GM04503 (cell line): ENCODE data around the gene CES3.

Experiments
- DNase-seq: peaks from one replicate; pipeline ENCODE4 v3.0.0-alpha.2; 2012; ENCODE audit warnings: low read depth

CES3 gene, protein sequence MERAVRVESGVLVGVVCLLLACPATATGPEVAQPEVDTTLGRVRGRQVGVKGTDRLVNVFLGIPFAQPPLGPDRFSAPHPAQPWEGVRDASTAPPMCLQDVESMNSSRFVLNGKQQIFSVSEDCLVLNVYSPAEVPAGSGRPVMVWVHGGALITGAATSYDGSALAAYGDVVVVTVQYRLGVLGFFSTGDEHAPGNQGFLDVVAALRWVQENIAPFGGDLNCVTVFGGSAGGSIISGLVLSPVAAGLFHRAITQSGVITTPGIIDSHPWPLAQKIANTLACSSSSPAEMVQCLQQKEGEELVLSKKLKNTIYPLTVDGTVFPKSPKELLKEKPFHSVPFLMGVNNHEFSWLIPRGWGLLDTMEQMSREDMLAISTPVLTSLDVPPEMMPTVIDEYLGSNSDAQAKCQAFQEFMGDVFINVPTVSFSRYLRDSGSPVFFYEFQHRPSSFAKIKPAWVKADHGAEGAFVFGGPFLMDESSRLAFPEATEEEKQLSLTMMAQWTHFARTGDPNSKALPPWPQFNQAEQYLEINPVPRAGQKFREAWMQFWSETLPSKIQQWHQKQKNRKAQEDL

DNA sequence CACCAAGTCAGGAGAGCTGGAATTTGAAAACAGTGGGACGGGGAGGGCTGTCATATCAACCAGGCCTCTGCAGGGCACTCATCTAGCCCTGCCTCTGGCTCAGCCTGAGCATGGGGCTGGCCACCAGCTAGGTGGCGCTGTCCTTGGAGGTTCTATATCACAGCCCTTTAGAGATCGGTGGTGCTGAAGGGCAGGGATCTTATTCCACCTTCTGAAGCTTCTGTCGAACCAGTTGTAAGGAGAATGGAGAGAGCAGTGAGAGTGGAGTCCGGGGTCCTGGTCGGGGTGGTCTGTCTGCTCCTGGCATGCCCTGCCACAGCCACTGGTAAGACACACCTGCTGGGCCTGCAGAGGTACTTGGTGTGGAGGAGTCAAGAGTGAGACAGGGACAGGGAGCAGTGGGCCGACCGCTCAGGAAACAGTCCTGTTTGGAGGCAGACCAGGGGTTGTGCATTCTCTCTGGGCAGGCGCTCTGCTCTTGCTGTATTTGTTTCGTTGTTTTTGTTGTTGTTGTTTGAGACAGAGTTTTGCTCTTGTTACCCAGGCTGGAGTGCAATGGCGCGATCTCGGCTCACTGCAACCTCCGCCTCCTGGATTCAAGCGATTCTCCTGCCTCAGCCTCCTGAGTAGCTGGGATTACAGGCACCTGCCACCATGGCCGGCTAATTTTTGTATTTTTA, at the start of gene CES3:
Gene CES3, plus strand, starts transcription at position 202 of the 680 bp plus-strand sequence. Its CDS starts 42 bp downstream, at position 244.
- DNase-seq: no peak

DNA sequence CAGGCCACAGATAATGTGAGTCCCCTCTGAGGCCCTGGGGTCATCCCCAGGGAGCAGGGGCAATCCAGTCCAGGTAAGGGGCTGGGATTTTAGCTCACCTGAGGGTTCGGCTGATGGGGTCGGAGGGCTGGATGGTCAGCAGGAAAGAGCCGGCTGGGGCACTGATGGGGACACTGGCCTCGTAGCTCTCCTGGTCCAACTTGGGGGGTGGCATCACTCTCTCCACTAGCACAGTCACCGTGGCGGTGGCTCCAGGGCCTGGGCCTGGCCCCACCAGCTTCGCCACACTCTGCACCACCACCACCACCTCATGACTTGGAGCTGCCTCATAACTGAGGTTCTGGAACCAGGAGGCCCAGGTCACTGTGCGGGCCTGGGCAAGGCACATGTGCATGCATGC, 49.3 kb upstream of the CES3 start:
- DNase-seq: no peak

DNA sequence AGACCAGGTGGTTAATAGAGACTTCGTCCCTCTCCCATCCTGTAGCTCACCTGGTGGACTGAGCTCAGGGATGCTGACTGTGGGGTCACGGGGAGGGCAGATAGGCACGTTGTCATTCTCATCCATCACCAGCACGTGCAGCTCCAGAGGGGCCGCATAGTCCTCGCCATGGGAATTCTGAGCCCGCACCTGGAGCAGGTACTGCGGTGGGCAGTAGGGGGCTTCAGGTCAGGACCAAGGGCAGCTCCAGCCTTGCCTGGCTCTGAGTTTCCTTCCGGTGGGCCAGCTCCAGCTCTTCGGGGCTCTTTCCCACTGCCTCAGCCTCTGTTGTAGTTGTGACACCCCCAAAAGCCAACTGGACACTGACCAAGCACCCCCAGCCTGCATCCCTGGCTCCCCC, 48.0 kb upstream of the CES3 start:
- no peak for DNase-seq

DNA sequence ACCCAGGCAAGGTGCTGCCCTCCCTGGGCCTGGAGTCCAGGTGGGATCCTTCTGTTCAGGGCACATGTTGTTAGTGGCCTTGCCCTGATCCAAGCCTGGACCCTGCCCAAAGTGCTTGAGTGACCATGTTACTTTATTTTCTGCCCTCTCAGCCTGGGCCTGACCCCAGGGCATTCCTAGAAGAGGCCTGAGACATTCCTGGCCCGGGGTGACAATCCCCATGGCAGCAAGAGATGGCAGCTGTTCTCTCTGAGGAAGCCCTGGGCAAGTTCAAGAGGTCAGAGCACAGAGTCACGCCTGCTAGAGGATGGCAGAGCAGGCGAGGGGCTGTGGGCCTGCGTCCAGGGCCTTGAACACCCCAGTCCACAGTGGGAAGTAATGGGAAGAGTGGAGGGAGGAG, 47.4 kb upstream of the CES3 start:
- no peak for DNase-seq

DNA sequence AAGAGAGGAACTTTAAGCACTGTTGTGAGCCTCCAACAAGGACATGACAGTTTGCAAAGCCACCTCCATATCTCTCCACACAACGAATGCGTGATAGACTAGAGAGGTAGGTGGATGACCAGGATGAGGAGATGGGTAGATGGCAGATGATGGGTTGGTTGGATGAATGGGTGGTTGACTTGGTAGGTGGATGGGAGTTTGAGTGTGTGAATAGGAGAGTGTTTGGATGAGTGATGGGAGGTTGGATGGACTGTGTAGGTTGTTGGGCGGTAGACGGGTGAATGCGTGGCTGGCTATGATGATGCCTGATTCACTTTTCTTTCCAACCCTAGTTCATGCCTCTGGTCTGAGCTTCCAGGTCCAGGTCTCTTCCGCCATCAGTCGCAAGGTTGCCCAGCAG, 46.5 kb upstream of the CES3 start:
- DNase-seq: no peak

DNA sequence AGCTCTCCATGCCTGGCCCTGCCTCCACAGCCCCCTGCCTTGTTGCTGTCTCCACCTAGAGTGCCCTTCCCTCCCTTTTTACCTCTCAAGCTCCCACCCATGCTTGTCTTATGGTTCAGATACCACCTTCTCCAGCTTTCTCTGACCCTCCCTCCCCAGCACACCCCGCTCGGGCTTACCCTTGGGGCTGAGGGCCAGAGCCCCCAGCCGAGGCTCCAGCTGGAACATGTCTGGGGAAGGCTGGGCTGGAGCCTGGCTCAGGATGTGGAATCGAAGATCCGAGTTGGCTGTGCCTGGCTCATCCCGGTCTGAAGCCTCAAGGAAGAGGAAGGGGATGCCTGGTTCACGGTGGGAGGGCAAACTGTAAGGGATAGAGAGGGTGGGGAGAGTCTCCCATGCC, 46.0 kb upstream of the CES3 start:
- no peak for DNase-seq

DNA sequence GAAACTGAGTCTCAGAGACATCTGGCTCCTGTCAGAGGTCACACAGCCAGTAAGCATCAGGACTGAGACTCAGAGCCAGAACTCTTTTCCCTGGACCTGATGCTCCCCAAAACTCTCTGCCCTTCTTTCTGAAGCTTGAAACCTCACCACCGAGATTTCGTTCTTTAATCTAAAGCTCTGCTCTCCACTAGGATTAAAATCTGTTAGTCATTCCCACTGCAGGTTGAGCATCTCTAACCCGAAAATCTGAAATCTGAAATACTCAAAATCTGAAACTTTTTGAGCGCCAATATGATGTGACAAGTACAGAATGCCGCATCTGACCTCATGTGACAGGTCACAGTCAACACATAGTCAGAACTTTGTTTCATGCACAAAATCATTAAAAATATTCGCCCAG, 44.5 kb upstream of the CES3 start:
- DNase-seq: no peak

DNA sequence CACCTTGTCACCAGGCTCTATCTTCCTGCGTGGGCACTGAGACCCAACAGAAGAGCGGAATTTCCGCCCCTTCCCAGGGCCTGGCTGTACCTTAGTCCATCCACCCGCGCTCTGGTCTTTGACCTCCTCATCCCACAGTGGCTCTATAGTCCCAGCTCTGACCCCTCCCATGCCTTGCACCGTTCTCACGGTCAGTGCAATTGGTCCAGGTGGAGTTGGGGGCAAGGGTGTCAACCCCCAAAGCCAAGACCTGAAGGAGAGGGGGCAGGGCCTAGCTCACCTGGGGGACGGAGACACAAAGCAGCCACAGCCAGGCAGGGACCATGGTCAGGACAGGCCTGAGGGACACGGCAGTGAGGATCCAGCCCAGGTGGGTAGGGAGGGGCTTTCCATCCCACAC, 43.3 kb upstream of the CES3 start:
- DNase-seq: no peak

DNA sequence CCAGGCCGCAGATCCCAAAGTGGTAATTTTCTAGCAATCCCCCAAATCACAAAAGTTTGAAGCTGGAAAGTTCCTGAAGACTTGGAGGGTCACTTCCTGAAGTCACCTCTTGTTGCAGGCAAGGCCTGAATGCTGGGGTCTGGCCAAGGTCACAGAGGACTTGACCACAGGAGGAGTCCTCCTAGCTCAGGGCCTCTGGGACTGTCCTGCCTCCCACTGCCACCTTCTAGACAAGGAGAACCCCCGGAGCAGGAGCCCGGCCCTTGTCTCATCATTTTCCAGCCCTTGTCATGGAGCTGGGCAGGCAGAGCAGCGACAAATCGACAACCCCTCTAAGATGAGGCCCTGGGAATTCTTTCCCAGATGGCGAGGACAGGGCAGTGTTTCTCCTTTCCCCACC, 42.7 kb upstream of the CES3 start:
- no peak for DNase-seq

DNA sequence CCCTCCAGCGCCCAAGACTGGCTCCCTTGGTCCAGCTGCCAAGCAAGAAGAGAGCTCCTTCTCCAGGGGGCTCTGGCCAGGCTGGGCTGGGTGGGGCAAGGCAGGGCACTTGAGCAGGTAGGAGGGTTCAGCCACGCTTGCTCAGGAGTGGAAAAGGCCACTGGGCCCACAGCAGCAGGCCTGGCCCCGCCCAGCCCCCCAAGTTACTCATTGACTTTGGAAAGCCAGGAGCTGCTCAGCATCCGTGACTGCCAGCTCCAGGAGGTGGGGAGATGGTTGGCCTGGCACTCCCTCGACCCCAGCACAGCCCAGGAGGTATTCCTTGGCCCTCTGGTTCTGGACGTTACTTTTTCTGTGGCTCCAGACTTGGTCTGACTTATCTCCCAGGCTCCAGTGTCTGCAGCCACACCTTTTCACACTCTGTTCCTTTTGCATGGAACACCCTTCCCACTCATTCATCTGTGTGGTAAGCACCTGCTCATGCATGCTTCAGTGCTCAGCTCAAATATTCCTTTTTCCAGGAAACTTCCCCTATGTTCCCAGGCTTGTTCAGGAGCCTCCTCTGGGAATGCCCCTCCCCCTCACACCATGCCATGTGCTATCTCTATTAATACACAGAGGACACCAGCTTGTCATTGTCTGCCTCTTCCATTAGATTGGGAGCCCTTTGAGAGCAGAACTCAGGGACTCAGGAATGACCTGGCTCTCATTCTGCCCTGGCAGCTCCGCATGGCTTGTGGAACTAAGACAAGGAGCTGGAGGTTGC, 42.1 kb upstream of the CES3 start, which contains the start of gene CDH16:
Gene CDH16, minus strand, starts transcription at position 83 of the 766 bp plus-strand sequence. CDS start 820 bp downstream, outside the sequence.
- no peak for DNase-seq

DNA sequence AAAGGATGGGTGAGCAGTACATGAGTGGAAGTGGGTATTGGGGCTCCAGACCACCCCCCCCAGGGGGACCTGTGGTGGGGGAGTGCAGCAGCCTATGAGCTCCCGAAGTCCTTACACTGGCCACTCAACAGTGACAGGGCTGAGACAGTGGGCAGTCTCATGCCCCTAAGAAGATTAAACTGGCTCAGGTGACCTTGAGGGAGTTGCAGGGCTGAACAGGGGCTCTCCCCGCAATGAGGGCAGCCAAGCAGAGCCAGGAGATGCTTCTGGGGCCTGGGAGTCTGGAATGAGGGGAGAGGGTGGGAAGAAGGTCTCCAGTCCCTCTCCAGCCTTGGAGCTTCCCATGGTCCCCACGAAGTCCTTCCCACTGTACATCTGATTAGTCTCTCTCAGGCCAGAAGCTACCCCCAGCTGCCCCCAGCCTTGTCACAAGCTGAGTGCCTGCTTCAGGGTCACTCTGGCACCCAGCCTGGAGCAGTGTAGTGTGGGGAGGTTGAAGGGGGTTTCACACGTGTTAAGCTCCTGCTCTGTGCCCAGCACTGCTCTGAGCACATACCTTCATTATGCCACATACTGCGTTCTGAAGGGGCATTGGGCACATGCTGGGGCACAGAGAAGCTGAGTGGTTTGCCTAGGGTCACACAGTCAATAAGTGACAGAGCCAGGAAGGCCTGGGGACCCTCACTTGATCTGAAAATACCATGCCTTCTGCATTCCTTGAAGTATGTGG, 41.3 kb upstream of the CES3 start:
- DNase-seq: no peak

DNA sequence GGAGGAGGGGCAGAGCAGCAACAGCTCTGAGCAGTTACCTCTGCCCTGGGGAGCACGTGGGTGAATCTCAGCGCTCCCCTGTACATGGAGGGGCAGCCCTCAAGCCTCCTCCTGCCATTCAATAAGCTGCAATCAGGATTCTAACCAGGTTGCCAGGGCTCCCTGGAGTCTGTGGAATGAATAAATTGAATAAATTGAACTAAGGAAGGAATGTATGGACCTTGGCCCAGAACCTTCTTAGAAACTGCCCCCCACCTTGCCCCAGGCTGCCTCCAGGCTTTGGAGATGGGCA, 40.8 kb upstream of the CES3 start:
- no peak for DNase-seq

DNA sequence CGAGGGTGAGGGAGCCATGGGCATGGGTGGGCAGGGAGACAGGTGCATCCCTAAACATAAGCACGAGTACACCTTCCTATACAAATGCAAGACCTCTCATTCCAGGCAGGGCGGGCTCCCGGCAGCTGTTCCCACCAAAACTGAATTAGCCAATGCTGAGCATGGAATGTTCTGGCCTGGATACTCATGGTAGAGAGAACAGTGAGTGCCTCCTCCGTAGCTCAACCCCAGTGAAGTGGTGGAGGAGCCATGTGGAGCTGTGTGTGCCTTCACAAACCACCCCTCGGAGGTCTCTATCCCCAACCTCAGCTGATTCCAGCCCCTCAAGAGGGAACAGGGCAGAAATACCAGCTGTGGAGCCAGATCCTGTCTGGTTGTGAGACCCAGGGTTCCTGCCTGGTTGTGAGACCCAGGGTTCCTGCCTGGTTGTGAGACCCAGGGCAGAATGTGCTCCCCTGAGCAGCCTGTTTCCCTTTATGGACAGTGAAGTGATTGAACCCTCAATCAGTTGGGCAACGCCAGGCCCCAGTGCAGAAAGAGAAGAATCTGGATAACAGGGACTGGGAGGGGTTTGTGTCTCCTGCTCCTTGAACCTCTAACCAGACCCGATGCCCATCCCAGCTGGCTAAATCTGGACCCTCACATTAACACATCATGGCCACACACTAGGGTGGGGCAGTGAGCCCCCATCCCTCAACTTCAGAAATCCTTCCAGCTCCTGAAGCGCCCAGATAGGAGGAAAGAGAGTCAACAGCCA, 40.0 kb upstream of the CES3 start:
- no peak for DNase-seq

DNA sequence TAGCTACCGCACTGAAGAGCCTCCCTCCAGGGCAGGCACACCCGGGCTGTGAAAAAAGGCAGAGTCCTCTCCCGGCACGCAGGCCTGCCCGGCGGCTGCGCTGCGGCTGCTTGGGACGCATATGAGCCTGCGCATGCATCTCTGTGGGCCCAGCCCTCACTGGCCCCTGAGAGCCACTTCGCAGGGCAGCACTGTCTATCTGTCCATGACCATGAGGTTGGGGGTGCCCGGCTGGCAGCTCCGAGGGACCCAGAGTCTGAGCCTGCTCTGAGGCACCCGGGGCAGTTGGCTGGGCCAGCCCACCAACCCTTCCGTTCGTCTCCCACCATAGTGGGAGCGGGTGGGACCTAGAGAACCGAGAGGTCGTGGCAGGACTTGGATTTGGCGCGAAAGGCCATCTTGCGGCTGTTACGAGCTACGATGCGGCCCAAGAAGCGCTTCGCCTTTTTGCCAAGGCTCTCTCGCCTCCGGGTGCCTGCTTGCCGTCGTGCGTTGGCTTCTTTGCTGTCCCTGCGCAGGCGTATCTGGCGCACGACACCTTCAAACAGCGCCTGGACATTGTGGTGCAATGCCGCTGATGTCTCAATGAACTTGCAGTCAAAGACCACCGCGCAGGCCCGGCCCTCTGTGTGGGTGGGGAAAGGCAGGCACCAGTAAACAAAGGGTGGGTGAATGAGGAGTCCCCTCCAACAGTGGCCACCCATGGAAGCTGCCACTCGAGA, 39.2 kb upstream of the CES3 start:
- no peak for DNase-seq

DNA sequence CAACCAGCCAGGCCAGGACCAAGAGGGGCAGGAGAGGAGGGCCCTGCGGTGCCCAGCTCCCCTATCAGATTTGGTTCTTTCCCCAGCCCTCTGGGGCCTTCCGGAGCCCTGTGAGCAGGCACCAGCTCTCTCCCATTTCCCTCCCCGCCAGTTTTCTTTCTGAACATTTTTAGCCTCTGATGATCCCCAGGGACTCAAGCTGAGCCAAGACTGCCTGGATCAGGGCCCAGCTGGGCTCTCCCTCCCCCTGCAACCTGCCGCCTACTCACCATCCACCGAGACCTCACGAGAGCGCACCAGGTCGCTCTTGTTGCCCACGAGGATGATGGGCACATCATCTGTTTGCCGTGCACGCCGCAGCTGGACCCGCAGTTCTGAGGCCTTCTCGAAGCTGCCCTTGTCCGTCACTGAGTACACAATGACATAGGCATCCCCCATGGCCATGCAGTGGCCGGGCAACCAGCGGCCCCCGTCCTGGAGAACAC, 37.8 kb upstream of the CES3 start:
- no peak for DNase-seq

DNA sequence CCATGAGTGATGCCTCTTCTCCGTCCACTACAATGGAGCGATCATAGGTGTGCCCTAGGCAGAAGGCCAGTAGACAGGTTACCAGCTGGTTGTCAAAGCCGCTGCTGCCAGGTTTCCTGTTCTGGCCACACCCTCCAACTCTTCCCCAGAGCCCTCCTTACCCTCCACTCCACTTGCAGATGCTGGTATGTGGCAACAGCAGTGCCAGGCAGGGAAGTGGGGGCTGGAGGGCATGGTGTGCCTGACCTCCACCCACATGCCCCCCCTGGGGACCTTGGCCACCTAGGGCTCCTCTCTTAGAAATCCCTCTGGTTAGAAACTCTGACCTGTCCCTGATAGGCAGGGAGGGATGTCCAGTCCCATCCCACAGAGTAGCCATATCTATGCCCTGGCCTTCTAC, 37.2 kb upstream of the CES3 start:
- DNase-seq: no peak

DNA sequence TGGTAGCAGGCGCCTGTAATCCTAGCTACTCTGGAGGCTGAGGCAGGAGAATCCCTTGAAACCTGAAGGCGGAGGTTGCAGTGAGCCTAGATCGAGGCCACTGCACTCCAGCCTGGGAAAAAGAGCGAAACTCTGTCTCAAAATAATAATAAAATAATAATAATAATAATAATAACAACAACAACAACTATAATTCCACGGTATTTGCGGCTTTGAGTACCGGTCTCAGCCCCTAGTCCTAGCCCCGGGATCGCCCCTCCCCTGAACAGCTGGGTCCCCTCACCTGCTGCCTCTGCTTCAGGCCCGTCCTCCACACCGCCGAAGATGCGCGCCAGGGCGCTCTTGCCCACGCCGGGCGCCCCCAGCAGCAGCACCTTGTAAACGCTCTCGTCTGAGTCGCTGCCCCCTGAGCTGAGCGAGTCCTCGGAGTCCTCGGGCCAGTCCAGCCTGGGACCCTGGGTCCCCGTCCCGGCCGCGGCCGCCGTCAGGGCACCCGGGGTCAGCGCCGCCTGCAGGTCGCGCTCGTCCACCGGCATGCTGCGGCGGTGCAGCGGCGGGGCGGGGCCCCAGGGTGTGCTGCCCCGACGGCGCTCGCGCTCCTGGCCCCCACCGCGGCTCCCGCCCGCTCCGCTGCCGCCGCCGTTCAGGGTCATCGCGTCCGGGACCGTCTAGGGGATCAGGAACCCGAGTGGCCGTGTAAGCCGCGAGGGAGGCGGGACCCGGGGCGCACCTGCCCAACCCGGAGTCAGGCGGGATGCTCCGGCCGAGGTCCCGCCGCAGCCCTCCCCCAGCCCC, 36.3 kb upstream of the CES3 start:
- no peak for DNase-seq

DNA sequence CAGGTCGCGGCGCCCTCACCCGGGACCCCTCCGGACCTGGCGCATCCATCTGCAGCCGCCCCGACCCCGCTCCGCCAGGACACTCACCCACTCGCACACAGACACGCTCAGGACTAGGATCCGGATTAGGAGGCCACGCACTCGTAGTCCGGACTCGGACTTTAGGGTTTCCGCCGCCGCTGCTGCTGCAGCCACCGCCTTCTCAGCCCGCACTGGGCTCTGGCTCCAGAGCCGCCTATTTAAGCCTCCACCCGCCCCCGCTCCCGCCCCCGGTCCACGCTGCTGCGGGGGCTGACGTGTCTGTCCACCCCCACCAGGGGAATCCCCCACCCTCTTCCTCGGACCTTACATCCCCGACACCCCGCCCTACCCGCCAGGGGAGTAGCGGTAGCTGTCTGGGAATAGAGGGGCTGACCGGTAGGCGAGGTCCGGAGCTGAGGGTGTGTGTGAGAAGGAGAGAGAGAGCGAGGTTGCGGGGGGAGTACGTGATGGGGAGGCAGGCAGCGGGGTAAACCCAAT, 35.7 kb upstream of the CES3 start, which contains the start of gene RRAD:
Gene RRAD, minus strand, starts transcription at position 214 of the 519 bp plus-strand sequence. CDS start 356 bp downstream, outside the sequence.
- DNase-seq: no peak
